IMR-90 (cell line): ENCODE results near the gene KCNAB1. TPM values are rescaled to one million over a fixed set of nuclear protein-coding genes. Genes with fewer than 3 reads are reported as not detected.

Experiments
- ATAC-seq: fragments of 200-7000 bp; cut with Tn5 transposase; 2 replicates; pipeline ENCODE4 v1.9.1; 2020; ENCODE audit warnings: low read depth, mild to moderate bottlenecking, moderate library complexity
- BruUV-seq: library from RNA; stranded (reverse); fragments of 400-500 nt; replicated peaks from 2 replicates; lab custom pipeline; 2021; lab: Mats Ljungman, UMichigan
- CTCF ChIA-PET: fragments of 300-600 bp; formaldehyde crosslinking; extraction: SDS; loops from one replicate; lab custom pipeline; 2021; ENCODE audit warnings: antibody characterized with exemption; lab: Yijun Ruan, JAX
- POLR2A ChIA-PET: fragments of 300-600 bp; sonication (Branson Sonifier 250); formaldehyde crosslinking; loops from one replicate; lab custom pipeline; 2022; ENCODE audit warnings: antibody characterized with exemption; ENCODE audit not compliant: unreplicated experiment; lab: Charles Lee
- DNase-seq: peaks from one replicate; pipeline ENCODE4 v3.0.0; 2013
- H2AFZ ChIP-seq: replicated peaks from 2 replicates; pipeline ENCODE3; 2013; ENCODE audit warnings: low read length, mild to moderate bottlenecking; ENCODE audit not compliant: poor library complexity
- H2AK5ac ChIP-seq: 2 replicates; pipeline ENCODE4 v1.6.1; 2013; ENCODE audit warnings: low read depth, low read length, inconsistent platforms
- H2AK9ac ChIP-seq: replicated peaks from 2 replicates; pipeline ENCODE3; 2013; ENCODE audit warnings: mild to moderate bottlenecking, low read depth, low read length, moderate library complexity; ENCODE audit not compliant: poor library complexity
- H2BK120ac ChIP-seq: 2 replicates; pipeline ENCODE4 v1.6.1; 2013; ENCODE audit warnings: low read depth, low read length, inconsistent platforms
- H2BK15ac ChIP-seq: 3 replicates; pipeline ENCODE4 v1.6.1; 2013; ENCODE audit warnings: low read depth, low read length, inconsistent platforms
- H2BK20ac ChIP-seq: 2 replicates; pipeline ENCODE4 v1.6.1; 2013; ENCODE audit warnings: low read depth, mild to moderate bottlenecking, inconsistent platforms, low read length, moderate library complexity
- H2BK5ac ChIP-seq: 2 replicates; pipeline ENCODE4 v1.6.1; 2013; ENCODE audit warnings: mild to moderate bottlenecking, low read depth, low read length, inconsistent platforms; ENCODE audit not compliant: poor library complexity, severe bottlenecking
- H3K14ac ChIP-seq: replicated peaks from 2 replicates; pipeline ENCODE4 v1.6.1; 2013; ENCODE audit warnings: low read depth, low read length, inconsistent platforms
- H3K18ac ChIP-seq: 2 replicates; pipeline ENCODE4 v1.6.1; 2013; ENCODE audit warnings: low read depth, low read length, control low read depth
- H3K23ac ChIP-seq: 2 replicates; pipeline ENCODE4 v1.6.1; 2013; ENCODE audit warnings: low read depth, low read length, inconsistent platforms
- H3K27ac ChIP-seq: 2 replicates; pipeline ENCODE4 v1.5.1; 2013; ENCODE audit warnings: mild to moderate bottlenecking, control low read depth, low read length; ENCODE audit not compliant: insufficient read depth
- H3K27me3 ChIP-seq: 2 replicates; pipeline ENCODE4 v1.6.1; 2013; ENCODE audit warnings: low read length; ENCODE audit not compliant: control insufficient read depth, insufficient read depth
- H3K36me3 ChIP-seq: 2 replicates; pipeline ENCODE4 v1.6.1; 2013; ENCODE audit warnings: low read length, mixed read lengths; ENCODE audit not compliant: control insufficient read depth, insufficient read depth
- H3K4ac ChIP-seq: 2 replicates; pipeline ENCODE4 v1.6.1; 2013; ENCODE audit warnings: low read depth, low read length, inconsistent platforms
- H3K4me1 ChIP-seq: 2 replicates; pipeline ENCODE4 v1.6.1; 2013; ENCODE audit warnings: low read length, mixed read lengths; ENCODE audit not compliant: control insufficient read depth, insufficient read depth
- H3K4me2 ChIP-seq: 2 replicates; pipeline ENCODE4 v1.6.1; 2013; ENCODE audit warnings: low read depth, mild to moderate bottlenecking, control low read depth, low read length, moderate library complexity
- H3K4me3 ChIP-seq: 2 replicates; pipeline ENCODE4 v1.5.1; 2013; ENCODE audit warnings: low read depth, mild to moderate bottlenecking, control low read depth, low read length, moderate library complexity; ENCODE audit not compliant: insufficient read depth
- H3K56ac ChIP-seq: 2 replicates; pipeline ENCODE4 v1.6.1; 2013; ENCODE audit warnings: low read length, inconsistent platforms; ENCODE audit not compliant: insufficient read depth; ENCODE audit errors: extremely low read depth
- H3K79me1 ChIP-seq, 2 experiments: 2 replicates each; pipeline ENCODE4 v1.6.1; 2013; ENCODE audit warnings: low read length in 2 of 2, inconsistent platforms in 1 of 2, low read depth in 1 of 2
- H3K9ac ChIP-seq: 2 replicates; pipeline ENCODE4 v1.6.1; 2013; ENCODE audit warnings: low read depth, low read length, control low read depth
- H3K9me1 ChIP-seq: 2 replicates; pipeline ENCODE4 v1.6.1; 2013; ENCODE audit warnings: low read length, inconsistent platforms; ENCODE audit not compliant: insufficient read depth
- H3K9me3 ChIP-seq: 2 replicates; pipeline ENCODE4 v1.6.1; 2013; ENCODE audit warnings: low read length; ENCODE audit not compliant: control insufficient read depth, insufficient read depth
- H4K20me1 ChIP-seq: 2 replicates; pipeline ENCODE4 v1.6.1; 2013; ENCODE audit warnings: low read length, inconsistent platforms; ENCODE audit not compliant: insufficient read depth
- H4K5ac ChIP-seq: 2 replicates; pipeline ENCODE4 v1.6.1; 2013; ENCODE audit warnings: mild to moderate bottlenecking, low read depth, low read length, control low read depth
- H4K8ac ChIP-seq, 2 experiments: 2 replicates each; pipeline ENCODE4 v1.6.1; 2013; ENCODE audit warnings: low read depth in 2 of 2, low read length in 2 of 2, control low read depth in 1 of 2, inconsistent platforms in 1 of 2
- H4K91ac ChIP-seq: 2 replicates; pipeline ENCODE4 v1.6.1; 2013; ENCODE audit warnings: low read depth, low read length, inconsistent platforms; ENCODE audit not compliant: insufficient read depth
- ELK1 ChIP-seq: fragments of 150-350 bp; IDR thresholded peaks from 2 replicates; pipeline ENCODE4 v1.6.1; 2016; ENCODE audit warnings: low read depth, mild to moderate bottlenecking, low read length, moderate library complexity, borderline replicate concordance
- POLR2A ChIP-seq: IDR thresholded peaks from 2 replicates; pipeline ENCODE4 v1.6.1; 2012; ENCODE audit warnings: mild to moderate bottlenecking, low read depth, low read length
- RAD21 ChIP-seq: IDR thresholded peaks from 2 replicates; pipeline ENCODE4 v1.6.1; 2012; ENCODE audit warnings: low read length, improper control_type of control experiment
- RCOR1 ChIP-seq: IDR thresholded peaks from 2 replicates; pipeline ENCODE4 v1.6.1; 2012; ENCODE audit warnings: mild to moderate bottlenecking, low read length, improper control_type of control experiment; ENCODE audit not compliant: insufficient replicate concordance
- WGBS, 2 experiments: methylation state at CpG; one replicate each; pipeline versions ENCODE4 v1.1.5 to v1.1.7; 2013; ENCODE audit warnings: missing lambda C conversion rate in 2 of 2; ENCODE audit not compliant: insufficient read length in 1 of 2; ENCODE audit errors: extremely low coverage in 2 of 2; 5-methylcytosine and 5-hydroxymethylcytosine counted together
- dilution Hi-C: fragments of 300-500 bp; cut with HindIII; formaldehyde crosslinking; loops from one replicate; pipeline ENCODE4 v1.14.3; 2018; ENCODE audit warnings: low sequenced_read_pairs; ENCODE audit not compliant: unreplicated experiment
- in situ Hi-C: fragments of 300-500 bp; cut with MboI; formaldehyde crosslinking; loops from 3 replicates; pipeline ENCODE4 v1.14.3; 2019; ENCODE audit warnings: low sequenced_read_pairs, inconsistent platforms, mixed read lengths
- intact Hi-C: fragments of 100-400 bp; cut with micrococcal nuclease; formaldehyde crosslinking; loops from 2 replicates; pipeline ENCODE4 v1.10.0; 2022
- polyA plus RNA-seq, 3 experiments: library from polyadenylated mRNA; depleted of rRNA; stranded (reverse); fragments of >200 nt; gene quantifications; 2 replicates each; pipeline ENCODE4 v1.2.3, GENCODE V29; 2012; ENCODE audit warnings: low replicate concordance in 1 of 3
- total RNA-seq: library from RNA; depleted of rRNA; stranded (reverse); fragments of >200 nt; gene quantifications from 2 replicates; pipeline ENCODE4 v1.2.3, GENCODE V29; 2012

The KCNAB1 gene
- total and polyA plus RNA-seq, 2 of the 4 experiments (the other 2 are of a cell fraction): under 0.01 to 0.07 TPM

GRCh38 chr3:156480949-156481348, 360.6 kb downstream of the KCNAB1 start:
- ATAC-seq: no peak
- Histone ChIP-seq H3K4me2 (no peak overlapping the region), H2AK9ac (no peak overlapping the region), H3K4me3 (no peak overlapping the region), H4K8ac (no peak overlapping the region), H2AFZ (no peak overlapping the region), H4K20me1 (no peaks in the 10 kb centered on the region), H3K9ac (no peak overlapping the region), H3K27ac (no peak overlapping the region), H3K18ac (no peak overlapping the region), H3K36me3 (no peaks in the 10 kb centered on the region), H2BK5ac (no peak overlapping the region), H3K9me3 (no peaks in the 10 kb centered on the region), H3K4me1 (peaks cover 7% of the 10 kb centered on the region; the same call in 1 of the 2 replicates), H2AK5ac (no peak overlapping the region), H2BK15ac (no peak overlapping the region), H3K56ac (no peak overlapping the region), H4K91ac (no peak overlapping the region), H2BK120ac (no peak overlapping the region), H3K79me1 (no peaks in the 10 kb centered on the region), H3K23ac (no peak overlapping the region), H3K14ac (no peak overlapping the region), H3K4ac (no peak overlapping the region), H2BK20ac (no peak overlapping the region), H4K5ac (no peak overlapping the region), H3K27me3 (no peaks in the 10 kb centered on the region; the same call in 1 of the 2 replicates), H3K9me1 (no peaks in the 10 kb centered on the region)
- in situ Hi-C loops (no loop called here), intact Hi-C loops (no loop called here), dilution Hi-C loops (no loop called here)
- BruUV-seq: no TSS peak
- no CpG with 5 or more reads among the region's 2 CpGs for WGBS, 2 experiments
- ChIA-PET POLR2A (interaction anchor here (0.6 kb wide), 2 partner anchors 24 to 684 kb away, joined by 5 to 6 read pairs; no protein-coding TSS in a partner anchor), CTCF (interaction anchor here (1.1 to 1.6 kb wide), 2 partner anchors 31 to 55 kb away, joined by 3 read pairs; no protein-coding TSS in a partner anchor)
- DNase-seq: no peak
- TF ChIP-seq RAD21 (no peak), POLR2A (no peak), ELK1 (no peak), RCOR1 (no peak)
